Tibial artery (tissue), 4 donors: Measurements from ENCODE around the gene THBD.
A peak's percentile ranks its signal among the peaks of the same experiment; 100 is the strongest.

Experiments used
- DNase-seq, 2 donors: peaks; one replicate each; pipeline ENCODE4 v3.0.0-alpha.2; 2019
- H3K27ac ChIP-seq, 2 donors: fragments of 200-600 bp; sonication (generic) in 1 of 2; 1 replicate in 1 of 2; 2 replicates in 1 of 2; pipeline ENCODE4 v1.5.1; 2018 to 2019; ENCODE audit warnings: mild to moderate bottlenecking in 1 of 2
- H3K27me3 ChIP-seq, 2 donors: fragments of 200-600 bp; sonication (generic) in 1 of 2; one replicate each; pipeline versions ENCODE4 v1.5.1 to v1.6.0; 2016 to 2019
- H3K36me3 ChIP-seq, 3 donors: fragments of 200-600 bp; sonication (generic) in 2 of 3; one replicate each; pipeline ENCODE4 v1.5.1; 2016 to 2019; ENCODE audit warnings: mild to moderate bottlenecking in 2 of 3
- H3K4me1 ChIP-seq, 4 donors: fragments of 200-600 bp; sonication (generic) in 2 of 4; 1 replicate in 3 of 4; 2 replicates in 1 of 4; pipeline ENCODE4 v1.5.1; 2016 to 2019
- H3K4me3 ChIP-seq, 2 donors: fragments of 200-600 bp; sonication (generic) in 1 of 2; 1 replicate in 1 of 2; 2 replicates in 1 of 2; pipeline ENCODE4 v1.5.1; 2018 to 2019; ENCODE audit warnings: mild to moderate bottlenecking in 2 of 2
- H3K9me3 ChIP-seq, 3 donors: fragments of 200-600 bp; sonication (generic) in 1 of 3; one replicate each; pipeline ENCODE4 v1.5.1; 2016 to 2019
- intact Hi-C: fragments of 100-400 bp; cut with DNase I; formaldehyde crosslinking; loops from one replicate; pipeline ENCODE4 v1.15.0; 2023; ENCODE audit warnings: low total_unique reads
- TF ChIP-seq, protein P1 (sequence below), 2 experiments: fragments of 200-600 bp in 1 of 2; fragments of 450-650 bp in 1 of 2; IDR thresholded peaks; one replicate each; pipeline ENCODE4 v1.5.1; 2017 to 2019; ENCODE audit warnings: antibody characterized with exemption in 2 of 2, mild to moderate bottlenecking in 1 of 2, moderate library complexity in 1 of 2

Gene THBD

DNA sequence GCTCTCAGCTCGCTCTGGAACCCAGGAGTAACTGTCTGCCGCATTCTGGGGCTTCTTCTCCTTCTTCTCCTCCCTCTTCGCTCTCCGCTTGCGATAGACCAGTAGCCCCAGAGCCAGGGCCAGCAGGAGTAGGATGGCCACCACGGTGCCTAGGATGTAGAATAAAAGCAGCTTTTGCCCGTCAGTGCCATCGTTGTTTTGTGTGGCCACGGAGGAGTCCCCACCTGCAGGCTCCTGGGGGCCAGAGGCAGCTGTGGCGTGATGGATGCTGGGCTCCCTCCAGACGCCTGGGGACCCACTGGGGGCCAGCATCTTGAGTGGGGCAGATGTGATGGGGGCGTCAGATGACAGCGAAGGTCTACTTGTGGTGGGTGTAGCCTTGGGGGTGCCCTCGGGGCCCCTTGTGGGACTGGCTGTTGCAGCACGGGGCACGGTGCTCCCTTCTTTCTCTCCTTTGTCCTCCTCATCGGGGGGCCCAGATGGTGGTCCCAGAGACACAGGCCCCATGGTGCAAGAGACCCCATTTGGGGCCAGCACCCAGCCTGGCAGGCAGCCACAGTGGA is 34.9 kb upstream of the THBD start:
- H3K27ac ChIP-seq = peak overlapping the region; percentile 89 to 97
- H3K9me3 ChIP-seq = no peaks in the 10 kb centered on the region
- H3K36me3 ChIP-seq = peaks cover 0 to 6% (median 0%) of the 10 kb centered on the region in 3 donors
- H3K4me3 ChIP-seq = peak overlapping the region; percentile 39 to 45
- no peak for DNase-seq
- TF ChIP-seq, protein P1, sequence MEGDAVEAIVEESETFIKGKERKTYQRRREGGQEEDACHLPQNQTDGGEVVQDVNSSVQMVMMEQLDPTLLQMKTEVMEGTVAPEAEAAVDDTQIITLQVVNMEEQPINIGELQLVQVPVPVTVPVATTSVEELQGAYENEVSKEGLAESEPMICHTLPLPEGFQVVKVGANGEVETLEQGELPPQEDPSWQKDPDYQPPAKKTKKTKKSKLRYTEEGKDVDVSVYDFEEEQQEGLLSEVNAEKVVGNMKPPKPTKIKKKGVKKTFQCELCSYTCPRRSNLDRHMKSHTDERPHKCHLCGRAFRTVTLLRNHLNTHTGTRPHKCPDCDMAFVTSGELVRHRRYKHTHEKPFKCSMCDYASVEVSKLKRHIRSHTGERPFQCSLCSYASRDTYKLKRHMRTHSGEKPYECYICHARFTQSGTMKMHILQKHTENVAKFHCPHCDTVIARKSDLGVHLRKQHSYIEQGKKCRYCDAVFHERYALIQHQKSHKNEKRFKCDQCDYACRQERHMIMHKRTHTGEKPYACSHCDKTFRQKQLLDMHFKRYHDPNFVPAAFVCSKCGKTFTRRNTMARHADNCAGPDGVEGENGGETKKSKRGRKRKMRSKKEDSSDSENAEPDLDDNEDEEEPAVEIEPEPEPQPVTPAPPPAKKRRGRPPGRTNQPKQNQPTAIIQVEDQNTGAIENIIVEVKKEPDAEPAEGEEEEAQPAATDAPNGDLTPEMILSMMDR (IDR thresholded peaks at IDR 0.05) = no peak
- H3K27me3 ChIP-seq = no peaks in the 10 kb centered on the region
- peaks cover 0 to 79% (median 41%) of the 10 kb centered on the region in 4 donors for H3K4me1 ChIP-seq
- intact Hi-C loops = no loop called here

DNA sequence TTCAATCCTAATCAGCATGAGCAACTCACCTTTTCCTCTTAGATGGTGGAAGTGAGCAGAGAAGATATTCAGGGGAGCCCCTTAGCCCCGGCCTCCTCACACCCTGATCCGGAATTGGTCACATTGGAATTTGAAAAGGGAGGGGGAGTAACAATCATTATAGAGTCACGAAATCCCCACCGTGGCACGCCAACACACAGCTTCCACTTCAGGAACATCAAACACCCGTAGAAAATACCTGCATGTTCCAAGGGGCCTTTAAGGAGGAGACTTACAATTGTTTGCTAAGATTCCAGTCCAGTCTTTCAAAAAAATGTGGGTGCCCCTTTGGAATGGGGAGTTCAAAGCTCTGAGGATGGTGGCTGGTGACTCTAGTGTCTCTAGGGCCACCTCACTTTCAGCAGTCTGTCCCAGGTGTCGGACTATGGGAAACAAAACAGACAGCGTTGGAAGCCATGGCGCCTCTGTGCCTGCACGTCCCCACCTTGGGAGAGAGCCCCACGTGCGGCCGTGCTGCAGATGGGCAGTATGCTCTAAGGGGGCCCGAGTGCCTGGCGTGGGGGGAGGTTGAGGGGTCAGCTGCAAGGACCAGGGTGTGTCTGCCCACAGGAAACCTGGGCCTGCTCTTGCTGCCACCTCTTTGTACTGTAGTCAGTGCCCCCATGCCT is 34.2 kb upstream of the THBD start:
- peak overlapping the region; percentile 39 to 45 for H3K4me3 ChIP-seq
- TF ChIP-seq, protein P1 (IDR thresholded peaks at IDR 0.05) = no peak
- H3K27ac ChIP-seq = peak overlapping the region; percentile 89 to 97
- DNase-seq = no peak
- H3K9me3 ChIP-seq = no peaks in the 10 kb centered on the region
- H3K36me3 ChIP-seq = peaks cover 0 to 6% (median 0%) of the 10 kb centered on the region in 3 donors
- H3K4me1 ChIP-seq = peaks cover 0 to 79% (median 41%) of the 10 kb centered on the region in 4 donors
- intact Hi-C loops = no loop called here
- no peaks in the 10 kb centered on the region for H3K27me3 ChIP-seq

DNA sequence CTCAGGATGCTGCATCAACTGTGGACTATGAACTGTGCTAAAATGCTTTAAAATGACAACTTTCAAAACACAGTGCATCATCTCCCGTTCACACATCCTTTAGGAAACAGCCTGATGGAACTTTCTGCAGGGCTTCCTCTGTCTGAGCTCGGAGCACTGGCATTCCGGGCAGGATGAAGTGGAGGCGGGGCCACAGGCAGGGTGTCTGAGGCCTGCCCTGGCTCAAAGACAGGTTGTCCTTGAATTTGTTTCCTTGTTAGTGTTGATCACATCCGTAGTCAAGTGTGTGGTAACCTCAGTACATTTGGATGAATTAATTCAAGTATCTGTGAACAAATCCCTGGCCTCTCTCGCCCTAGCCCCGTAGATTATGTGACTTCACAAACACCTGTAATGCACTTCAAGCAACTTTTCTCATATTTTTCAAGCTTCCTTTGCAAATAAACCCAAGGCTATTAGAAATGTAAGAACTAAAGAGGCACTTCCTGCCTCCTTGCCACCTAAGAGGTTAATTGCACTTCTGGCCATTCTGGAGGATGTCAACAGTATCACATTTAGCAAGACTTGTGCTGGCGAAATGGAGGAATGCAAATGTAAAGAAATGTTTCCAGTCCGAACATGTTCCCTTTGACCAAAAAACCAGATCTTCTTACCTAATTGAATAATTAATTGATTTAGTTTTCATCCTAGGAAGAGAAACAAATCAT is 33.5 kb upstream of the THBD start:
- TF ChIP-seq, protein P1 (IDR thresholded peaks at IDR 0.05) = no peak

DNA sequence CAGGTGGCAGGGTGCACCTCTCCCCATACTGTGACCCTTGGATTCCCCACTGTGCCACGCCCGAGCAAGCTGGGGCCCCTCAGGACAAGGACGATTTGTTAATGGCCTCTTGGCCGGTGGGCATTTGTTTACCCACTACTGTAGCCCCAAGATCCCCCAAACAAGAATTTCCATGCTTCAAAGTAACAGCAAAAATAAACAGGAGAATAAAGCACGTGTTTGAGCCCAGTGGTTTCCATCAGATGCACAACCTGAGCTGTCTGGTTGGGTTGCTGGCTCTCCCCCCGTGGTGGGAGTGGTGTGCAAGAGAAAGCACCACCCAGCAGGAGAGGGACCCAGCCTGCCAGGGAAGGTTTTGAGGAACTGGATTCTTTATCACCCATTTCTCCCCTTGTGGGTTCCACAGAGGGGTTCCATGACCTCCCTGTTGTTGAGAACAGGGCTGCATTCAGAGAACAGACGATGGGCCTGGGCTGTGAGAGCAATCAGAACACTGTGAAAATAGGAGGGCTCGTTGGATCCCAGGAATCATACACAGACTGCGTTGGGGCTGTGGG is 31.9 kb upstream of the THBD start:
- H3K4me3 ChIP-seq = no peak overlapping the region

More for the DNA sequence above, 33.5 kb upstream of the THBD start:
- intact Hi-C loops = no loop called here
- Histone ChIP-seq H3K36me3 (peaks cover 0 to 6% (median 0%) of the 10 kb centered on the region in 3 donors), H3K27ac (peak overlapping the region; percentile 89 to 97), H3K27me3 (no peaks in the 10 kb centered on the region), H3K9me3 (no peaks in the 10 kb centered on the region), H3K4me1 (peaks cover 0 to 79% (median 41%) of the 10 kb centered on the region in 4 donors), H3K4me3 (peak overlapping the region; percentile 39 to 45)
- no peak for DNase-seq

DNA sequence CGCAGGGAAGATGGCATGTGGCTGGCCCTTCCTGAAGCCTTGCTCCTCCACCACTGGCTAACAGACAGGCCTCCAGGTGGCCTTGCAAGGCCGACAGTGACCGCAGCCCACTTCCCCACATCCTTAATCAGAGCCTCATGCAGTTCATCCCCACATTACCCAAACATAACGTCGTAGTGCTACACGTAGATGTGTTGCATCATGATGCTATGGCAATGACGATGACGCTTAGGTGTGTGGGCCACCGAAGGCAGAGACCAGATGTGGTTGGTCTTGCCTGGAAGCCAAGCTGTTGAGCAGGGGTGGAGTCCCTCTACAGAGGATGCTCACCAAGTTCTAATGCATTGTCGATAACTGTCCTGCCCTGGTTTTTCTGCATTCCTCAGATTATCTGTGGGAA is 31.0 kb upstream of the THBD start:
- H3K4me1 ChIP-seq = peaks cover 0 to 55% (median 25%) of the 10 kb centered on the region in 4 donors
- no peaks in the 10 kb centered on the region for H3K9me3 ChIP-seq
- no peak for DNase-seq
- H3K27me3 ChIP-seq = no peaks in the 10 kb centered on the region
- TF ChIP-seq, protein P1 (IDR thresholded peaks at IDR 0.05) = no peak
- H3K27ac ChIP-seq = no peak overlapping the region
- H3K36me3 ChIP-seq = peaks cover 0 to 6% (median 0%) of the 10 kb centered on the region in 3 donors
- H3K4me3 ChIP-seq = no peak overlapping the region
- intact Hi-C loops = loop anchor here (2.0 kb wide), 1 partner anchor 54 kb away; no protein-coding TSS in a partner anchor

More for the DNA sequence above, 31.9 kb upstream of the THBD start:
- TF ChIP-seq, protein P1 (IDR thresholded peaks at IDR 0.05) = no peak
- intact Hi-C loops = loop anchor here (2.0 kb wide), 1 partner anchor 53 kb away; no protein-coding TSS in a partner anchor
- DNase-seq = no peak
- Histone ChIP-seq H3K9me3 (no peaks in the 10 kb centered on the region), H3K4me1 (peaks cover 0 to 64% (median 32%) of the 10 kb centered on the region in 4 donors), H3K36me3 (peaks cover 0 to 6% (median 0%) of the 10 kb centered on the region in 3 donors), H3K27ac (peak overlapping the region in 1 of 2 donors; percentile 97), H3K27me3 (no peaks in the 10 kb centered on the region)
